Mesenteric fat pad (tissue), 1 donor: ENCODE data around the gene CADM1. TPM values are rescaled to one million over a fixed set of nuclear protein-coding genes. Genes with fewer than 3 reads are reported as not detected.

Experiments used
- DNase-seq: peaks from one replicate; pipeline ENCODE4 v3.0.0-alpha.2; 2020; ENCODE audit warnings: low spot score
- total RNA-seq: library from RNA; stranded (reverse); fragmentation: NEBNext Ultra II Directional; extraction: Animal tissue kit (Norgen Biotek cat#: 25700); gene quantifications from one replicate; pipeline ENCODE4 v1.2.1, GENCODE V29; 2021
- donor health status: DM: yes; HTN: yes; CAD: no.

The CADM1 gene
- total RNA-seq, 1 donor from 2014 or later, result 14.8 TPM

GRCh38 chr11:115322553-115323203 lies 181.5 kb downstream of the CADM1 start:
- no peak for DNase-seq

GRCh38 chr11:115321605-115322289 lies 182.5 kb downstream of the CADM1 start:
- DNase-seq, result no peak

- DNase-seq, result no peak
Observed at GRCh38 chr11:115317277-115318185, 186.7 kb downstream of the CADM1 start.

- DNase-seq, result no peak
Observed at GRCh38 chr11:115316696-115317095, 187.5 kb downstream of the CADM1 start.

- no peak for DNase-seq
Observed at GRCh38 chr11:115314330-115314920, 189.8 kb downstream of the CADM1 start.

GRCh38 chr11:115313224-115313838 lies 190.9 kb downstream of the CADM1 start:
- no peak for DNase-seq

- DNase-seq, result no peak
Observed at GRCh38 chr11:115311949-115312348, 192.3 kb downstream of the CADM1 start.

- DNase-seq, result no peak
Observed at GRCh38 chr11:115306689-115307088, 197.5 kb downstream of the CADM1 start.

- no peak for DNase-seq
Observed at GRCh38 chr11:115304774-115305472, 199.3 kb downstream of the CADM1 start.

- DNase-seq, result no peak
Observed at GRCh38 chr11:115303929-115304531, 200.2 kb downstream of the CADM1 start.

GRCh38 chr11:115302946-115303703 lies 201.1 kb downstream of the CADM1 start:
- no peak for DNase-seq

GRCh38 chr11:115300660-115301428 lies 203.4 kb downstream of the CADM1 start:
- no peak for DNase-seq

- no peak for DNase-seq
Observed at GRCh38 chr11:115298300-115299012, 205.8 kb downstream of the CADM1 start.

- no peak for DNase-seq
Observed at GRCh38 chr11:115297330-115297729, 206.9 kb downstream of the CADM1 start.

GRCh38 chr11:115291325-115291724 lies 212.9 kb downstream of the CADM1 start:
- DNase-seq, result no peak

- no peak for DNase-seq
Observed at GRCh38 chr11:115290893-115291292, 213.3 kb downstream of the CADM1 start.

GRCh38 chr11:115290479-115290878 lies 213.7 kb downstream of the CADM1 start:
- DNase-seq, result no peak

- no peak for DNase-seq
Observed at GRCh38 chr11:115287266-115287665, 216.9 kb downstream of the CADM1 start.
